Liver (tissue), 9 donors: Measurements from ENCODE around the gene MSH6. TPM values are rescaled to one million over a fixed set of nuclear protein-coding genes. Genes with fewer than 3 reads are reported as not detected.

Experiments used
- DNase-seq: peaks from one replicate; pipeline ENCODE4 v3.0.0-alpha.2; 2017; ENCODE audit warnings: low spot score
- H3K27ac ChIP-seq, 2 donors: one replicate each; pipeline ENCODE4 v1.7.0; 2013; ENCODE audit warnings: inconsistent platforms in 2 of 2, low read length in 2 of 2, control low read depth in 1 of 2, low read depth in 1 of 2, mild to moderate bottlenecking in 1 of 2
- H3K27me3 ChIP-seq, 4 donors: one replicate each; pipeline versions ENCODE4 v1.6.1 to v1.7.0; 2013; ENCODE audit warnings: low read length in 3 of 4, inconsistent platforms in 1 of 4, mild to moderate bottlenecking in 1 of 4, moderate library complexity in 1 of 4; ENCODE audit not compliant: control insufficient read depth in 4 of 4, insufficient read depth in 4 of 4
- H3K36me3 ChIP-seq, 4 donors: one replicate each; pipeline versions ENCODE4 v1.6.1 to v1.7.0; 2013; ENCODE audit warnings: low read length in 3 of 4, mild to moderate bottlenecking in 3 of 4, low read depth in 1 of 4, moderate library complexity in 1 of 4; ENCODE audit not compliant: control insufficient read depth in 4 of 4, insufficient read depth in 3 of 4
- H3K4me1 ChIP-seq, 4 donors: one replicate each; pipeline versions ENCODE4 v1.6.1 to v1.7.0; 2013; ENCODE audit warnings: low read length in 3 of 4, mild to moderate bottlenecking in 3 of 4, moderate library complexity in 1 of 4; ENCODE audit not compliant: control insufficient read depth in 4 of 4, insufficient read depth in 4 of 4
- H3K4me3 ChIP-seq, 3 donors: one replicate each; pipeline versions ENCODE4 v1.6.1 to v1.7.0; 2013; ENCODE audit warnings: low read length in 3 of 3, control low read depth in 1 of 3, low read depth in 1 of 3, mild to moderate bottlenecking in 1 of 3
- H3K9ac ChIP-seq, 2 donors: one replicate each; pipeline ENCODE4 v1.7.0; 2013; ENCODE audit warnings: low read length in 2 of 2, mild to moderate bottlenecking in 2 of 2, moderate library complexity in 2 of 2, control low read depth in 1 of 2, low read depth in 1 of 2
- H3K9me3 ChIP-seq, 4 donors: one replicate each; pipeline versions ENCODE4 v1.6.1 to v1.7.0; 2013; ENCODE audit warnings: low read length in 3 of 4; ENCODE audit not compliant: control insufficient read depth in 4 of 4
- EGR1 ChIP-seq, 2 donors: IDR thresholded peaks; 2 replicates each; pipeline ENCODE4 v1.6.1; 2016 to 2018; ENCODE audit warnings: antibody characterized with exemption in 2 of 2, low read depth in 2 of 2
- FOXA1 ChIP-seq: IDR thresholded peaks from 2 replicates; pipeline ENCODE4 v1.6.1; 2016; ENCODE audit warnings: antibody characterized with exemption
- FOXA2 ChIP-seq: IDR thresholded peaks from 2 replicates; pipeline ENCODE4 v1.6.1; 2016; ENCODE audit warnings: antibody characterized with exemption
- GABPA ChIP-seq, 2 donors: IDR thresholded peaks in 1 of 2; conservative IDR thresholded peaks in 1 of 2; 2 replicates each; pipeline ENCODE4 v1.6.1; 2016; ENCODE audit warnings: antibody characterized with exemption in 2 of 2, mild to moderate bottlenecking in 1 of 2, moderate library complexity in 1 of 2
- HNF4A ChIP-seq, 2 donors: conservative IDR thresholded peaks; 2 replicates each; pipeline ENCODE4 v1.6.1; 2016; ENCODE audit warnings: antibody characterized with exemption in 2 of 2, mild to moderate bottlenecking in 2 of 2
- HNF4G ChIP-seq: IDR thresholded peaks from 2 replicates; pipeline ENCODE4 v1.6.1; 2016; ENCODE audit warnings: antibody characterized with exemption
- JUND ChIP-seq, 2 donors: IDR thresholded peaks; 2 replicates each; pipeline ENCODE4 v1.6.1; 2016; ENCODE audit warnings: antibody characterized with exemption in 2 of 2
- NR2F2 ChIP-seq: IDR thresholded peaks from 2 replicates; pipeline ENCODE4 v1.6.1; 2016; ENCODE audit warnings: antibody characterized with exemption
- RAD21 ChIP-seq, 2 donors: IDR thresholded peaks; 2 replicates each; pipeline ENCODE4 v1.6.1; 2016; ENCODE audit warnings: antibody characterized with exemption in 2 of 2, mild to moderate bottlenecking in 2 of 2
- RXRA ChIP-seq, 2 donors: IDR thresholded peaks; 2 replicates each; pipeline ENCODE4 v1.6.1; 2017 to 2018; ENCODE audit warnings: antibody characterized with exemption in 2 of 2, mild to moderate bottlenecking in 1 of 2
- SP1 ChIP-seq: IDR thresholded peaks from 2 replicates; pipeline ENCODE4 v1.6.1; 2018; ENCODE audit warnings: antibody characterized with exemption, mild to moderate bottlenecking
- TAF1 ChIP-seq: conservative IDR thresholded peaks from 2 replicates; pipeline ENCODE4 v1.6.1; 2016; ENCODE audit warnings: antibody characterized with exemption, mild to moderate bottlenecking
- YY1 ChIP-seq: IDR thresholded peaks from 2 replicates; pipeline ENCODE4 v1.6.1; 2016; ENCODE audit warnings: antibody characterized with exemption, mild to moderate bottlenecking
- WGBS: extraction: QIAGEN DNeasy Blood & Tissue Kit; methylation state at CpG from one replicate; pipeline ENCODE4 v1.1.7; 2013; 5-methylcytosine and 5-hydroxymethylcytosine counted together
- polyA plus RNA-seq, 2 donors: library from polyadenylated mRNA; stranded (reverse) in 1 of 2; unstranded in 1 of 2; fragments of 200-250 nt in 1 of 2; fragments of >200 nt in 1 of 2; fragmentation: Nextera tagmentation in 1 of 2; extraction: Ambion mirVana in 1 of 2; gene quantifications; one replicate each; pipeline versions ENCODE4 v1.2.1 to v1.2.3, GENCODE V29; 2013 to 2015
- total RNA-seq, 2 donors: library from RNA; depleted of rRNA; stranded (reverse); fragments of >200 nt; gene quantifications; one replicate each; pipeline ENCODE4 v1.2.3, GENCODE V29; 2014
- TF ChIP-seq, protein P1 (sequence below): IDR thresholded peaks from 2 replicates; pipeline ENCODE4 v1.6.1; 2016; ENCODE audit warnings: antibody characterized with exemption, mild to moderate bottlenecking
- TF ChIP-seq, protein P2 (sequence below): fragments of 150-350 bp; IDR thresholded peaks from 2 replicates; pipeline ENCODE4 v1.5.1; 2017; ENCODE audit warnings: improper control_type of control experiment, low read depth, low read length; ENCODE audit not compliant: missing input control
- TF ChIP-seq, protein P3 (sequence below): IDR thresholded peaks from 2 replicates; pipeline ENCODE4 v1.6.1; 2016; ENCODE audit warnings: antibody characterized with exemption
- TF ChIP-seq, protein P4 (sequence below): IDR thresholded peaks from 2 replicates; pipeline ENCODE4 v1.6.1; 2016; ENCODE audit warnings: antibody characterized with exemption
- TF ChIP-seq, protein P5 (sequence below): IDR thresholded peaks from 2 replicates; pipeline ENCODE4 v1.6.1; 2016; ENCODE audit warnings: antibody characterized with exemption
- donor health status: healthy.
- donor health status: healthy.
- donor health status: healthy.
- donor health status: healthy.
- donor health status: healthy.

MSH6 gene
- total and polyA plus RNA-seq, 4 donors: 5.3 to 40.5 (median 17.6) TPM

DNA sequence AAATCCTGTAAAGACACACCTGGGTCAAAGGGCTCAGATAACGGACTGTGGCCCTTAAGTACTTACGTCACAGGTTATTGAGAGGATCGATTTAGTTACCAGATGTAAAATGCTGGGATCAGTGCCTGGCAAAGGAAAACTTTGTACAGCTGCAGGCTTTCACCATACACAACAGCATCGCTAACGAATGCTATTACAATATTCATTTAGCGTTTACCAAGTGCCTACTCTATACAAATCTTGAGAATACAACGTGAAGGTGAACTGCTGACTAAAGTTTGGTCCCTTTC lies 619 bp upstream of the MSH6 start:
- no peak for DNase-seq
- Histone ChIP-seq H3K9me3 (no peaks in the 10 kb centered on the region), H3K4me1 (peaks cover 0 to 10% (median 5%) of the 10 kb centered on the region in 4 donors), H3K27me3 (no peaks in the 10 kb centered on the region), H3K4me3 (peak overlapping the region; percentile 51 to 98 (median 56)), H3K36me3 (no peaks in the 10 kb centered on the region), H3K27ac (peak overlapping the region; percentile 88 to 92), H3K9ac (peak overlapping the region; percentile 29 to 36)
- TF ChIP-seq NR2F2 (peak; percentile 59), JUND (IDR thresholded peaks at IDR 0.05) (peak; percentile 54 to 61), RXRA (IDR thresholded peaks at IDR 0.05) (peak; percentile 68 to 75), TAF1 (no peak), FOXA2 (peak; percentile 8), YY1 (peak; percentile 90), RAD21 (IDR thresholded peaks at IDR 0.05) (peak in 1 of 2 donors; percentile 14), HNF4G (peak; percentile 66), SP1 (peak; percentile 92), FOXA1 (no peak), HNF4A (conservative IDR thresholded peaks at IDR 0.05) (peak; percentile 89 to 91), EGR1 (IDR thresholded peaks at IDR 0.05; ENCODE audit: low read depth in 2 of 2) (no peak), GABPA (IDR thresholded peaks at IDR 0.05 in 1 of 2, conservative IDR thresholded peaks at IDR 0.05 in 1 of 2) (no peak)
- TF ChIP-seq, protein P1, sequence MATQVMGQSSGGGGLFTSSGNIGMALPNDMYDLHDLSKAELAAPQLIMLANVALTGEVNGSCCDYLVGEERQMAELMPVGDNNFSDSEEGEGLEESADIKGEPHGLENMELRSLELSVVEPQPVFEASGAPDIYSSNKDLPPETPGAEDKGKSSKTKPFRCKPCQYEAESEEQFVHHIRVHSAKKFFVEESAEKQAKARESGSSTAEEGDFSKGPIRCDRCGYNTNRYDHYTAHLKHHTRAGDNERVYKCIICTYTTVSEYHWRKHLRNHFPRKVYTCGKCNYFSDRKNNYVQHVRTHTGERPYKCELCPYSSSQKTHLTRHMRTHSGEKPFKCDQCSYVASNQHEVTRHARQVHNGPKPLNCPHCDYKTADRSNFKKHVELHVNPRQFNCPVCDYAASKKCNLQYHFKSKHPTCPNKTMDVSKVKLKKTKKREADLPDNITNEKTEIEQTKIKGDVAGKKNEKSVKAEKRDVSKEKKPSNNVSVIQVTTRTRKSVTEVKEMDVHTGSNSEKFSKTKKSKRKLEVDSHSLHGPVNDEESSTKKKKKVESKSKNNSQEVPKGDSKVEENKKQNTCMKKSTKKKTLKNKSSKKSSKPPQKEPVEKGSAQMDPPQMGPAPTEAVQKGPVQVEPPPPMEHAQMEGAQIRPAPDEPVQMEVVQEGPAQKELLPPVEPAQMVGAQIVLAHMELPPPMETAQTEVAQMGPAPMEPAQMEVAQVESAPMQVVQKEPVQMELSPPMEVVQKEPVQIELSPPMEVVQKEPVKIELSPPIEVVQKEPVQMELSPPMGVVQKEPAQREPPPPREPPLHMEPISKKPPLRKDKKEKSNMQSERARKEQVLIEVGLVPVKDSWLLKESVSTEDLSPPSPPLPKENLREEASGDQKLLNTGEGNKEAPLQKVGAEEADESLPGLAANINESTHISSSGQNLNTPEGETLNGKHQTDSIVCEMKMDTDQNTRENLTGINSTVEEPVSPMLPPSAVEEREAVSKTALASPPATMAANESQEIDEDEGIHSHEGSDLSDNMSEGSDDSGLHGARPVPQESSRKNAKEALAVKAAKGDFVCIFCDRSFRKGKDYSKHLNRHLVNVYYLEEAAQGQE: peak; percentile 65
- TF ChIP-seq, protein P2, sequence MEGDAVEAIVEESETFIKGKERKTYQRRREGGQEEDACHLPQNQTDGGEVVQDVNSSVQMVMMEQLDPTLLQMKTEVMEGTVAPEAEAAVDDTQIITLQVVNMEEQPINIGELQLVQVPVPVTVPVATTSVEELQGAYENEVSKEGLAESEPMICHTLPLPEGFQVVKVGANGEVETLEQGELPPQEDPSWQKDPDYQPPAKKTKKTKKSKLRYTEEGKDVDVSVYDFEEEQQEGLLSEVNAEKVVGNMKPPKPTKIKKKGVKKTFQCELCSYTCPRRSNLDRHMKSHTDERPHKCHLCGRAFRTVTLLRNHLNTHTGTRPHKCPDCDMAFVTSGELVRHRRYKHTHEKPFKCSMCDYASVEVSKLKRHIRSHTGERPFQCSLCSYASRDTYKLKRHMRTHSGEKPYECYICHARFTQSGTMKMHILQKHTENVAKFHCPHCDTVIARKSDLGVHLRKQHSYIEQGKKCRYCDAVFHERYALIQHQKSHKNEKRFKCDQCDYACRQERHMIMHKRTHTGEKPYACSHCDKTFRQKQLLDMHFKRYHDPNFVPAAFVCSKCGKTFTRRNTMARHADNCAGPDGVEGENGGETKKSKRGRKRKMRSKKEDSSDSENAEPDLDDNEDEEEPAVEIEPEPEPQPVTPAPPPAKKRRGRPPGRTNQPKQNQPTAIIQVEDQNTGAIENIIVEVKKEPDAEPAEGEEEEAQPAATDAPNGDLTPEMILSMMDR: no peak
- TF ChIP-seq, protein P3, sequence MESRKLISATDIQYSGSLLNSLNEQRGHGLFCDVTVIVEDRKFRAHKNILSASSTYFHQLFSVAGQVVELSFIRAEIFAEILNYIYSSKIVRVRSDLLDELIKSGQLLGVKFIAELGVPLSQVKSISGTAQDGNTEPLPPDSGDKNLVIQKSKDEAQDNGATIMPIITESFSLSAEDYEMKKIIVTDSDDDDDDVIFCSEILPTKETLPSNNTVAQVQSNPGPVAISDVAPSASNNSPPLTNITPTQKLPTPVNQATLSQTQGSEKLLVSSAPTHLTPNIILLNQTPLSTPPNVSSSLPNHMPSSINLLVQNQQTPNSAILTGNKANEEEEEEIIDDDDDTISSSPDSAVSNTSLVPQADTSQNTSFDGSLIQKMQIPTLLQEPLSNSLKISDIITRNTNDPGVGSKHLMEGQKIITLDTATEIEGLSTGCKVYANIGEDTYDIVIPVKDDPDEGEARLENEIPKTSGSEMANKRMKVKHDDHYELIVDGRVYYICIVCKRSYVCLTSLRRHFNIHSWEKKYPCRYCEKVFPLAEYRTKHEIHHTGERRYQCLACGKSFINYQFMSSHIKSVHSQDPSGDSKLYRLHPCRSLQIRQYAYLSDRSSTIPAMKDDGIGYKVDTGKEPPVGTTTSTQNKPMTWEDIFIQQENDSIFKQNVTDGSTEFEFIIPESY: no peak
- TF ChIP-seq, protein P4, sequence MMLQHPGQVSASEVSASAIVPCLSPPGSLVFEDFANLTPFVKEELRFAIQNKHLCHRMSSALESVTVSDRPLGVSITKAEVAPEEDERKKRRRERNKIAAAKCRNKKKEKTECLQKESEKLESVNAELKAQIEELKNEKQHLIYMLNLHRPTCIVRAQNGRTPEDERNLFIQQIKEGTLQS: no peak
- TF ChIP-seq, protein P5, sequence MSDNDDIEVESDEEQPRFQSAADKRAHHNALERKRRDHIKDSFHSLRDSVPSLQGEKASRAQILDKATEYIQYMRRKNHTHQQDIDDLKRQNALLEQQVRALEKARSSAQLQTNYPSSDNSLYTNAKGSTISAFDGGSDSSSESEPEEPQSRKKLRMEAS: peak; percentile 46
- 4% methylated on average over 7 of the region's 7 CpGs for WGBS
